CD4-positive, CD25-positive, alpha-beta regulatory T cell (primary cell): ENCODE measurements around the gene ACLY. TPM values are rescaled to one million over a fixed set of nuclear protein-coding genes. Genes with fewer than 3 reads are reported as not detected.
A peak's percentile ranks its signal among the peaks of the same experiment; 100 is the strongest.

Experiments used
- ATAC-seq, 2 donors: fragments of 150-1000 bp; cut with Tn5 transposase; one replicate each; pipeline ENCODE4 v1.10.0; 2021; ENCODE audit warnings: low read depth in 2 of 2, moderate number of reproducible peaks in 2 of 2, moderate library complexity in 1 of 2
- DNase-seq, 3 donors: peaks; one replicate each; pipeline versions ENCODE4 v3.0.0 to v3.0.0-alpha.2; 2012 to 2022; ENCODE audit warnings: mixed read lengths in 1 of 3
- H3K27ac ChIP-seq: one replicate; pipeline ENCODE4 v1.7.0; 2013; ENCODE audit warnings: mild to moderate bottlenecking, low read length; ENCODE audit not compliant: insufficient read depth, poor library complexity, severe bottlenecking
- H3K27me3 ChIP-seq: one replicate; pipeline ENCODE4 v1.7.0; 2013; ENCODE audit warnings: low read length; ENCODE audit not compliant: control insufficient read depth, insufficient read depth
- H3K36me3 ChIP-seq: one replicate; pipeline ENCODE4 v1.7.0; 2013; ENCODE audit warnings: mild to moderate bottlenecking, low read length, moderate library complexity; ENCODE audit not compliant: control insufficient read depth, insufficient read depth
- H3K4me1 ChIP-seq: 2 replicates; pipeline ENCODE4 v1.7.0; 2013; ENCODE audit warnings: mild to moderate bottlenecking, low read length; ENCODE audit not compliant: insufficient read depth, control insufficient read depth, poor library complexity, severe bottlenecking
- H3K4me3 ChIP-seq: one replicate; pipeline ENCODE4 v1.7.0; 2013; ENCODE audit warnings: low read depth, mild to moderate bottlenecking, low read length, moderate library complexity
- H3K9me3 ChIP-seq, 2 experiments: 1 replicate in 1 of 2; 2 replicates in 1 of 2; pipeline ENCODE4 v1.7.0; 2013; ENCODE audit warnings: low read length in 2 of 2, mild to moderate bottlenecking in 1 of 2, moderate library complexity in 1 of 2; ENCODE audit not compliant: control insufficient read depth in 2 of 2
- H3K27ac Mint-ChIP-seq, 3 donors: one replicate each; pipeline ENCODE4 v1.8.0; 2020 to 2022; ENCODE audit warnings: mild to moderate bottlenecking in 3 of 3, mixed read lengths in 3 of 3, moderate library complexity in 2 of 3
- H3K27me3 Mint-ChIP-seq: one replicate; pipeline ENCODE4 v1.8.0; 2022; ENCODE audit warnings: mild to moderate bottlenecking, mixed read lengths
- H3K36me3 Mint-ChIP-seq: one replicate; pipeline ENCODE4 v1.8.0; 2020; ENCODE audit warnings: mixed read lengths
- H3K4me1 Mint-ChIP-seq, 4 donors: one replicate each; pipeline ENCODE4 v1.8.0; 2020 to 2022; ENCODE audit warnings: mixed read lengths in 4 of 4, mild to moderate bottlenecking in 1 of 4
- H3K4me3 Mint-ChIP-seq, 4 donors: one replicate each; pipeline ENCODE4 v1.8.0; 2020 to 2022; ENCODE audit warnings: mild to moderate bottlenecking in 4 of 4, mixed read lengths in 4 of 4, moderate library complexity in 3 of 4
- H3K9me3 Mint-ChIP-seq, 7 donors: one replicate each; pipeline ENCODE4 v1.8.0; 2020 to 2022; ENCODE audit warnings: mixed read lengths in 7 of 7, mild to moderate bottlenecking in 3 of 7, moderate library complexity in 2 of 7
- polyA plus RNA-seq, 4 donors: library from polyadenylated mRNA; unstranded; fragments of 300-500 nt; fragmentation: Illumina TruSeq; gene quantifications; one replicate each; pipeline ENCODE4 v1.2.3, GENCODE V29; 2021
- total RNA-seq: library from RNA; stranded (reverse); gene quantifications from one replicate; pipeline ENCODE4 v1.2.3, GENCODE V29; 2022

ACLY gene
- total and polyA plus RNA-seq, 5 donors from 2014 or later, result 50.3 to 76.3 (median 56.7) TPM

DNA sequence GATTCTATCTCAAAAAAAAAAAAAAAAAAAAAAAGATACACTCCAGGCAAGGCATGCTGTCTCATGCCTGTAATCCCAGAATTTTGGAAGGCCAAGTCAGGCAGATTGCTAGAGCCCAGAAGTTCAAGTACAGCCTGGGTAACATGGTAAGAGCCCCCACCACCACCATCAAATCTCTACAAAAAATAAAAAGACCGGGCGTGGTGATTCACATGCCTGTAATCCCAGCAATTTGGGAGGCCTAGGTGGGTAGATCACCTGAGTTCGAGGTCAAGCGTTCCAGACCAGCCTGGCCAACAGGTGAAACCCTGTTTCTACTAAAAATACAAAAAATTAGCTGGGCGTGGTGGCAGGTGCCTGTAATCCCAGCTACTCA is 1.8 kb upstream of the ACLY start:
- peak overlapping the region in 1 of 4 donors; percentile 97 for H3K4me3 Mint-ChIP-seq
- H3K4me1 Mint-ChIP-seq, result peaks cover 10 to 25% (median 17%) of the 10 kb centered on the region in 4 donors
- Histone ChIP-seq H3K4me1 (peaks cover 25% of the 10 kb centered on the region), H3K27me3 (no peaks in the 10 kb centered on the region), H3K4me3 (no peak overlapping the region), H3K36me3 (no peaks in the 10 kb centered on the region), H3K27ac (no peak overlapping the region), H3K9me3 (no peaks in the 10 kb centered on the region)
- no peaks in the 10 kb centered on the region for H3K27me3 Mint-ChIP-seq
- H3K36me3 Mint-ChIP-seq, result no peaks in the 10 kb centered on the region
- DNase-seq (no peak), ATAC-seq (no peak)
- no peak overlapping the region for H3K27ac Mint-ChIP-seq
- no peaks in the 10 kb centered on the region for H3K9me3 Mint-ChIP-seq

DNA sequence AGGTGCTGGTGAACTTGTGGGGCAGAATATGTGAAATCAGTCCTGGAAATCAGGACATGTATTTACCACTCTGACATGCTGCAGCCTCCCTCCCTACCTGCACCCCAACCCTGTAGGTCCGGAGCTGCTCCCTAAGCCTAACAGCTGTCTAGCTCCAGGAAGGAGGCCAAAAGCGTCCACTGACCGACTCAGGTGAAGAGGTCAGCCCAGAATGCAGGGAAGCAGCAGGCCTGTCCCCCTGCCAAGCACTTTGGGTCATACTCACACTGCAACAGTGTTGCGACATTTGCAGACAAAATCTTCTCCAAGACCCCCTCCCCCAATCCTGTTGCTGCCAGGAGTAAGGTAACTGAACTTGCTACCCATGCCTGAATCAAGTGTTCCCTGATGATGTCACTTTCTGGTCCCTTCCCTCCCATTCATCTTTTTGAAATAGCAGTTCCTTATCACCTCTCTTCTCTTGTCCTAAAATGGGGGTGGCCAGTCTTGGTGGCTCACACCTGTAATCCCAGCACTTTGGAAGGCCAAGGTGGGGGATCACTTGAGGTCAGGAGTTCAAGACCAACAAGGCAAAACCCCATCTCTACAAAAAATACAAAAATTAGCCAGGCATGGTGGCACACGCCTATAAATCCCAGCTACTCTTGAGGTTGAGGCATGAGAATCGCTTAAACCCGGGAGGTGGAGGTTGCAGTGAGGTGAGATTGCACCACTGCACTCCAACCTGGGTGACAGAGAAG is 1.3 kb upstream of the ACLY start:
- Mint-ChIP-seq H3K36me3 (no peaks in the 10 kb centered on the region), H3K9me3 (no peaks in the 10 kb centered on the region), H3K27me3 (no peaks in the 10 kb centered on the region), H3K27ac (peak overlapping the region in 1 of 3 donors; percentile 45), H3K4me1 (peaks cover 12 to 28% (median 19%) of the 10 kb centered on the region in 4 donors), H3K4me3 (peak overlapping the region; percentile 70 to 97 (median 87))
- H3K4me3 ChIP-seq, result peak overlapping the region; percentile 41
- no peaks in the 10 kb centered on the region for H3K36me3 ChIP-seq
- H3K4me1 ChIP-seq, result peaks cover 31% of the 10 kb centered on the region
- DNase-seq (no peak), ATAC-seq (no peak)
- H3K9me3 ChIP-seq, result no peaks in the 10 kb centered on the region
- H3K27ac ChIP-seq, result no peak overlapping the region
- H3K27me3 ChIP-seq, result no peaks in the 10 kb centered on the region

DNA sequence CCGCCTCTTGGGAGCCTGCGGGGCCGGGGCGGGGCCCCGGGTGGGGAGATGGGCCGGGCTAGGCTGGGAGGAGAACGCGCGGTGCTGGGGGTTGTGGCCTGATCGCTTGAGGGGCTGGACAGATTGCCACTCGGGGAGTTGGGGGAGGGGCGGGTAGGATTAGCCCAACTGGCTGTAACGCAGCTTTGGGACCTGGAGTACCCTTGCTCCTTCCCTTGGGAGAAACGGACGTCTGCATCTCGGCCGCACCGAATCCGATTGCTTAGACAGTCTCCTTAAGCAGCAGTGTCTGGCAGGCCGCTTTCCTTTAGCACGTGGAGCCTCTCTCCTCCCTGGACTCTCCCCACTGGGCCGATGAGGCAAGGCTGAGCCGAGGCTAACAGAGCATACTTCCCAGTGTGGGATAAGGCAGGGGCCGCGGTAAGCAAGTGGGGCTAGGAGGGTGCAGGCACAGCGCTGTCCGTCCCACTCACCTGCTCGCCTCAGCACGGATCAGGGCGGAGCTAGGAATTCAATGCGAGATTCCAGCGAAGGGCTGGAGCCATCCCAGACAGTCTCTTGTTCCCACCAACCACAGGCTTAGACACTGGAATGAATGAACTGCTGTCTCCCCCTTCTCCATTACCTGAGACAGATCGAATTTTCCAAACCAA is 540 bp upstream of the ACLY start:
- DNase-seq, result no peak

DNA sequence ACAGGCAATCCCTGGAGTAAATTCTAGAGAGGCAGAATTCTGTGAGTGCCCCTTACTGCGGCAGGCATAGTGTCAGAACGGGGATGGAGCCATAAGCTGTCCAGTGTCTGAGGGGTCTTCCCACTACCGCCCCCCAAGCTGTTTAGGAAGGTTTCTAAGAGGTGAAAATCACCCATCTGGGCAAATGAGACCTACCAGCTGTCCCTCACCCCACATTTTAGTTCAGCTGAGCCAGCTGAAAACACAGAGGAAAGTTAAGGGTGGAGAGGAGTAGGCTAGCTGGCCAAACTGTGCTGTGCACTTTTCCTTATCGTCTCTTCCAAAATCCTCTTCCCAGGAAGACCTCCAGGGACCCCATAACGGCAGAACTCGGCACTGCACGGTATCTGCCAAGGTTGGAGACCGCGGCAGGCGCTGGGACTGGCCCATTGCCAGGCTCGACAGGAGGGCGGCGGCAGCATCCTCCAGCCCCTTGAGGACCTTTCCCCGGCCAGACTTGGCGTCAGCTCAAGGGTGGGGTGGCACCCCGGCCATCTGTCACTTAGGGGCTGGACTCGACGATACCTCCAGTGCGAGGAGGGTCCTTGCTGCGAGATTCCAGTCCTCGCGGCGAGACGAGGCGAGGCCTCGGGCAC is 955 bp downstream of the ACLY start:
- Histone ChIP-seq H3K4me3 (peak overlapping the region; percentile 66), H3K27me3 (no peaks in the 10 kb centered on the region), H3K4me1 (peaks cover 39% of the 10 kb centered on the region), H3K36me3 (peaks cover 9% of the 10 kb centered on the region), H3K9me3 (no peaks in the 10 kb centered on the region), H3K27ac (peak overlapping the region; percentile 80)
- Mint-ChIP-seq H3K4me1 (peaks cover 14 to 45% (median 32%) of the 10 kb centered on the region in 4 donors), H3K27ac (peak overlapping the region; percentile 43 to 79 (median 66)), H3K27me3 (no peaks in the 10 kb centered on the region), H3K36me3 (peaks cover 5% of the 10 kb centered on the region), H3K4me3 (peak overlapping the region; percentile 90 to 97 (median 96)), H3K9me3 (no peaks in the 10 kb centered on the region)
- ATAC-seq, result no peak
- DNase-seq, result peak; percentile 26 to 42 (median 36)

More for the DNA sequence above, 540 bp upstream of the ACLY start:
- H3K9me3 ChIP-seq, result no peaks in the 10 kb centered on the region
- H3K27me3 ChIP-seq, result no peaks in the 10 kb centered on the region
- Mint-ChIP-seq H3K27ac (peak overlapping the region in 1 of 3 donors; percentile 79), H3K4me1 (peaks cover 12 to 35% (median 26%) of the 10 kb centered on the region in 4 donors), H3K4me3 (peak overlapping the region; percentile 90 to 97 (median 96)), H3K9me3 (no peaks in the 10 kb centered on the region), H3K27me3 (no peaks in the 10 kb centered on the region), H3K36me3 (no peaks in the 10 kb centered on the region)
- H3K4me3 ChIP-seq, result peak overlapping the region; percentile 41
- H3K27ac ChIP-seq, result peak overlapping the region; percentile 80
- ATAC-seq, result no peak
- peaks cover 38% of the 10 kb centered on the region for H3K4me1 ChIP-seq
- H3K36me3 ChIP-seq, result no peaks in the 10 kb centered on the region

DNA sequence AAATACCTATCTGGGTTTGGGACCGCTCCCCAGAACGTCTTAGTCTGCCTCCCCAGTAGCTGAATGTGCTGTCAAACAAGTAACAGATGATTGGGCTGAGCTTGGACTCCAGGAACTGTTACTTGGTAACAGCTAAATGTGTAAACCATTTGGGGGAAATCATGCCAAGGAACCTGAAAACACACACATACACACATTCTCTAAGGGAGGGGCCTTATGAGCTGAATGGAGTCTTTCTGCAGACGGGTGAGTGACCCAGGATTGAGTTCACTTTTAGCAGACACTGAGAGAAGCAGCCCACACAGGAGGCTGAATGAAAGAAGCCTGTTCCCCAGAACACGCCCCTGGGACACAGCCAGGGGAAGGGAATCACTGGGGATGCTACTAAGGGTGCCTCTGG is 1.6 kb downstream of the ACLY start:
- Mint-ChIP-seq H3K4me1 (peaks cover 18 to 47% (median 30%) of the 10 kb centered on the region in 4 donors), H3K4me3 (peak overlapping the region; percentile 90 to 97 (median 96)), H3K9me3 (no peaks in the 10 kb centered on the region), H3K27ac (peak overlapping the region; percentile 43 to 79 (median 66)), H3K36me3 (peaks cover 11% of the 10 kb centered on the region), H3K27me3 (no peaks in the 10 kb centered on the region)
- no peak for DNase-seq
- Histone ChIP-seq H3K9me3 (no peaks in the 10 kb centered on the region), H3K4me3 (peak overlapping the region; percentile 66), H3K27ac (no peak overlapping the region), H3K4me1 (peaks cover 39% of the 10 kb centered on the region), H3K27me3 (no peaks in the 10 kb centered on the region), H3K36me3 (peaks cover 15% of the 10 kb centered on the region)
- no peak for ATAC-seq

DNA sequence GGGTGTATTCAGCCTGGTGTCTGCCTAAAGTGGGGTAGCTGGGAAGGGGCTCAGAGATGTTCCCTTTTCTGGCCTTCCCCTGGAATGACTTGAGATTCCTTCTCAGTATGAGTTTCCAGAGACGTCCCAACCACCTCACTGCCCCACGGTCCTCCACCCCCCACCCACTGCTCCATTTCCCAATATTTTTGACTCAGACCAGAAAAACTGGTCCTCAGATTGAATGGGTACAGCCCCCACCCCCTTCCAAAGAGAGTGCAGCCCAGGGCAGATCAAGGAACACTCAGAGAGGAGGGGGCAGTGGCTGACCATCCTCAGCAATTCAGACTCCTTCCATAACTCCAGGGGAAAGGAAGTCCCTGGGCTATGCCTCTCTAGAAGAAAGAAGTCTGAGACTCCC is 3.2 kb downstream of the ACLY start:
- peak overlapping the region in 2 of 3 donors; percentile 26 to 52 for H3K27ac Mint-ChIP-seq
- Histone ChIP-seq H3K36me3 (peaks cover 29% of the 10 kb centered on the region), H3K4me3 (no peak overlapping the region), H3K27me3 (no peaks in the 10 kb centered on the region), H3K27ac (no peak overlapping the region), H3K9me3 (no peaks in the 10 kb centered on the region), H3K4me1 (peaks cover 39% of the 10 kb centered on the region)
- peaks cover 18 to 47% (median 30%) of the 10 kb centered on the region in 4 donors for H3K4me1 Mint-ChIP-seq
- no peaks in the 10 kb centered on the region for H3K27me3 Mint-ChIP-seq
- peak overlapping the region in 3 of 4 donors; percentile 64 to 89 (median 85) for H3K4me3 Mint-ChIP-seq
- no peak for DNase-seq
- peaks cover 13% of the 10 kb centered on the region for H3K36me3 Mint-ChIP-seq
- no peak for ATAC-seq
- no peaks in the 10 kb centered on the region for H3K9me3 Mint-ChIP-seq

DNA sequence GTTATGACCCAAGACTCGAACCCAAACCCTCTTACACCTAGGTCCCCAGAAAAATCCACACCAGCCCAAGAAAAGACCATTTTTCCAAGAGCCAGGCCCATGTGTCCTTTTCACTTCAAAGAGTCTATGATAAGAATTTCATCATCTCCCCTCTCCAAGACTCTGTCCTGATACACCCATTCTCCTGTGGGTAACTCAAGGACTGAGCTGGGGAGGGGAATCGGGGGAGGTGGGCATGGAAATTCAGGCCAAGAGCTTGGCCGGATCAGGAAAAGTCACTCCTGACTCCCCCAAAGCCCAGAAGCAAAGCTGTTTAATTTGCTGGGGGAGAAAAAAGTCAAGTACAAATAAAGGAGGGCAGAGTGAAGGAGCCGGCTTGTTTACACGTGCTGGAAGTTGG is 3.7 kb downstream of the ACLY start:
- Mint-ChIP-seq H3K4me3 (peak overlapping the region in 3 of 4 donors; percentile 16 to 76 (median 54)), H3K9me3 (no peaks in the 10 kb centered on the region), H3K27ac (peak overlapping the region in 1 of 3 donors; percentile 44), H3K27me3 (no peaks in the 10 kb centered on the region), H3K4me1 (peaks cover 18 to 45% (median 30%) of the 10 kb centered on the region in 4 donors), H3K36me3 (peaks cover 18% of the 10 kb centered on the region)
- peaks cover 35% of the 10 kb centered on the region for H3K36me3 ChIP-seq
- H3K4me1 ChIP-seq, result peaks cover 39% of the 10 kb centered on the region
- H3K4me3 ChIP-seq, result no peak overlapping the region
- ATAC-seq (no peak), DNase-seq (no peak)
- H3K27me3 ChIP-seq, result no peaks in the 10 kb centered on the region
- H3K27ac ChIP-seq, result no peak overlapping the region
- H3K9me3 ChIP-seq, result no peaks in the 10 kb centered on the region
